Fibroblast of peridontal ligament (primary cell): ENCODE results near the gene ALK.

ENCODE experiments used
- DNase-seq: peaks from one replicate; pipeline ENCODE4 v3.0.0-alpha.2; 2010; ENCODE audit errors: extremely low read depth

The ALK gene

DNA sequence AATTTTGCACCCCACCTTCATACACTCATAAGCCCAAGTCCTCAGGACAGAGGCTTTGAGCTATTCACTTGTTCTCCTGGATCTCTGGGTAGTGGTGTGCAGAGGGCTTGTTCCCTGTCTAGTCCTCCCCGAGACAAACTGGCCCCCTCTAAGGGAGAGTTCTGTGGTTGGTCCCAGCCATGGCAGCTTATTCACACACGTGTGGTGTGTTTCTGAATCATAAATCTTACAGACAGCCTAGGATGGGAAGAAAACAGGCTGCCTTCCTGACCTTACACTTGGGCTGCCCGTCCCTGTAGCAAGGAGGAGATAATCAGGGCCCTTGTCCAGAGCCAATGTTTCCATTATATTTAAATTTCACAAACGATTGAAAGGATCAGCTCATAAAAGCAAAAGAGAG is 551.2 kb downstream of the ALK start:
- DNase-seq = no peak

DNA sequence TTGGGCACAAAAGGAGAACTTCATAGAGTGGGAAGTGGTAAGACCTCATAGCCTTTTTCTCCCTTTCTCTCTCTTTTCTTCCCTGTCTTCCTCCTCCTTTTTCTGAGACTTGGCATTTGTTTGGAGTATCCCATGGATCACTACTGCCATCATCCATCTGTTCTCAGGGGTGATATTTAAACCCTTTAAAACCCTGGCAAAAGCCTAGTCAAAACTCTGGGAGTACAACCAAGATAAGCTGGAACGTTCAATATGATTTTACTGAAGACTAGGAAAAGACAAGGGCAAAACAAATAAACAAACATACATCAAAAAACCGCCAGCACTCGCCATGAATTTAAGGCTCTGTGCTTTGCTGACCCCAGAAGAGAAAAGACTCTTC is 552.7 kb downstream of the ALK start:
- no peak for DNase-seq

DNA sequence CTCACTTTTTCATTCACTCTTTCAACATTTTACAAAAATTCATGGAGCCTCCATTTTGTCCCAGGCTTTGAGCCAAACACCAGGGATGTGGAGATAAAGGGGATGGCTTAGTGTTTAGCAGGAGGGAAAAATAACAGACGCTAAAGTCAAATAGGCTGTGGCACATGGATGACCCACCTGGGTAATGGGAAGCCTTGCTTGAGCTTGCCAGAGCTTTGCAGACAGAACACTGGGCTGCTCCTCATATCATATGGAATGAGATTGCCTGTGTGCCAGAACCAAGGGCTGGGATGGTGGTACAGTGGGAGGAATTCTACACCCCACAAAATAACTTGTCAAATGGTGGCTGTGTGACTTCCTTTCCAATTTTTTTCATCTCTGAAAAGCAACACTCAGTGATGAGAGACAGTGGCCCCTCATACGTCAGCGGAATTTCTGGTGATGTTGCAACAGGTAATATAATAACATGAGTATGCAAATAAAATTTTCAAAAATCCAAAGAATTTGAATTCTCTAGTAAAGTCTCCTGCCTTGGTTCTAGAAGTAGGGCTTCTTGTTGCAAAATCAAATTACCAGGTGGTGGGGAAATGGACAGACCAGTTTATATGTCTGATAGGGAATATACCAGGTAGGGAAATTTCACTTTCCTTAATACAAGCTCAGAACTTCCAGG is 553.3 kb downstream of the ALK start:
- DNase-seq = no peak

DNA sequence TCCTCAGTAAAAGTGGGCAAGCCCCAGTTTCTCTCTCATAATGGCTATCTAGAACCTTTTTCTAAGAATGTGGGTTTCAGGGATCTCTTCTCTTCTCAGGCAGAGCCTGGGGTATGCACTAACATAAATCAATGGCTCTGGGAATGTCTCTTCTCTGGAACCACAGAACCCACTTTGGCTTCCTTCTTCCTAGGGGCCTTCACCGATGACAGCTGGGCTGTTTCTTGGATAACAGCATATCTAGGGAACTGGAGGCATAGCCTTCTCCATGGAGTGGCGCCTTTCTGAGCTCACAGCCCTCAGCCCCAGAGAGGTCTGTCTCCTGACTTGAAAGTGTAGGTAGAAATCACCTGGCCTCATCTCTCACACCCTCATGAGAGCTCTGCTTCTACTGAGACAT is 558.3 kb downstream of the ALK start:
- DNase-seq = no peak

DNA sequence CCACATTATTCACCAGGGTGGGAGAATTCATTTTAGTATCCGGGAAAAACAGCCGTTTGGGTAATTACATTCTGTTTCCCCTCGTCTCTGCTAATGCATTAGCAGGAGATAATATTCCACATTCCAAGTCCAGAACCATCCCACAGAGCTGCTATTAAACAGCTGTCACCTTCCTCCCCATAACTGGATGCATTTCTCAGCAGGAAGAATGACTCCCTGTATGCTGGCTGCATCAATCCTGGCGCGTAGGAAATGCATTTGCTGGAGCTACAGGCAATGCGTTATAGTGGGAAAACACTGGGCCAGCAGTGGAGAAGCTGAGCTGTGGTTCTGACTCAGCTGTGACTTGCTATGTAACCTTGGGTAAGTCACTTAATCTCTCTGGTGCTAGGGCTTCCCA is 560.2 kb downstream of the ALK start:
- no peak for DNase-seq

DNA sequence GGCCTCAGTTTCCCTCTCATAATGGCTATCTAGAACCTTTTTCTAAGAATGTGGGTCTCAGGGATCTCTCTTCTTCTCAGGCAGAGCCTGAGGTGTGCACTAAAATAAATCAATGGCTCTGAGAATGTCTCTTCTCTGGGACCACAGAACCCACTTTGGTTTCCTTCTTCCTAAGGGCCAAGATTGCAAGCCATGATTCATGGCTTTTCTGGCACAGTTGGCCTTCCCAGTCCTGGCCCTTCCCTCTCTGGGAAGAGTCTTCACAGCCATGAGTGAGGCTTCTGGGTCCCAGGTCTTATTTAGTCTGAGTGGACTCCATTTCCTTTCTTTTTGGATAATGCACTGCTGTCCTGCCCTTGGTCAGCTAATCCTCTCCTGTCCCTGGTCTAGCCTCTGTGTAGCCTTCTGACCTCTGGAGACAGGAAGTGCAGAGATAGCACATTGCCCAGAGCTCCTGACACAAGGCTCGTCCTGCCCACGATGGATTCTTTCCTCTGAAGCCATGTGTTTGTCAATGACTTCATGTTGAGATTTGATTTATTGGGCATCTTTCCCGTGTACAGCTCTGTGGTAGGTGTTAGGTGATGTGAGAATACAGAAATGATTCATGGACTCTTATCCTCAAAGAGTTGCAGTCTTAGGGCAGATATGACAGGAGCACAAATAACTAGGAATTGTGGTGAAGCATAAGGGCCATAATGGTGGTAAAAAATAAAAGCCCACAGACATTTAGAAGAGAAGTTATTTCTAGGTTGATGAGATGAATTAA is 561.2 kb downstream of the ALK start:
- DNase-seq = no peak

DNA sequence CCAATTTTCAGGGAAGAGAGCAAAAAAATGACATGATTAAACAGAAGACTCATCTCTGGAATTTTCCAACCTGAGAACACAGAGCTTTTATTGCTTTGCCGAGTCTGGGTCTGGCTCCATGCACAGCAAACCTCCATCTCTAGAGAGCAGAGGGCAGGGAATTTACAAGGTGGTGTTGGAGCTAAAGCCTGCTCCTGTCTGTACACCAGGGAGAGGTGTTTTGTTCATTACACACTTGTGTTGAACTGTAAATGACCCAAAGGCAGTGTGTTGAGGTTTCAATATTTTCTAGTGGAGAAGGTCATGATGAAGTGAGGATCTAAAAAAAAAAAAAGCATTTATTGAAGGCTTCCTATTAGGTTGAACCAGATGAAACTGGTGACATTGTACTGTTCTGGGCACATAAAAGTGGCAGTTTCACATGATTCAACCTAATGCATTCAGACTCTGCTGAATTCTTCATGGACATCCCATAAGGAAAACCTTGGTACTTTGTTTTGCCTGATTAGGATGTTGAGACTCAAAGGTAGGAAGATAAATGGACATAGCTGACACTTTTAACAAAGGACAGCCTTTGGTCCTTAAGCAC is 567.9 kb downstream of the ALK start:
- DNase-seq = no peak

DNA sequence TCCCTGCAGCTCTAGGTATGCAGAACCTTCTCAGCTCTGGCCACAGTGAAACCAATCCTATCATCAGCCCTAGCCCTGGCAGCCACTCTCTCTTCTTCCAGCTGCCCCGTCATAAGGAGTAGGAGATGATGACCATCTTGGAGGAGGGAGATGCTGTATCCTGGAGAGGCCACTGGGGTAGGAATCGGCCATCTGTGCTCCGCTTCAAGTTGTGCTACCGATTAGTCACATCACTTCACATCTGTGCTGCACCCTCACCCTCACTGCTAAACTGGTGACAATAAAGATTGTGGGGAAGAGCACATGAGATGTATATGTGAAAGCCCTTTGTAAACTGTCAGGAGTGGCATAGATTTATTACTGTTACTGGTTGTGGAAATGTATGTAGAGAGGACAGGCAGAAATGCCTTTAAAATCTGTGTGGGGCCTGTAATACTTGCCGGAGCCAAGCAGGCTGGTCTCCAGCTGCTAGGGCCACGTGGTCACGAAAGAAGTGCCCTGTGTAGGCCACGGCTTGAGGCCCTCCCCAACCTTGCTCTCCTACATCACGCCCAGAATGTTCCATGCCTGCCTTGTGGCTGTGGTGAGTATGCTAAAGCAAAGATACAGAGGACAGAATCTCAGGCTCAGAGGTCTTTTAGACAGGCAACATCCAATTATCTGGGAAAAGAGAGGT is 569.3 kb downstream of the ALK start:
- DNase-seq = no peak

DNA sequence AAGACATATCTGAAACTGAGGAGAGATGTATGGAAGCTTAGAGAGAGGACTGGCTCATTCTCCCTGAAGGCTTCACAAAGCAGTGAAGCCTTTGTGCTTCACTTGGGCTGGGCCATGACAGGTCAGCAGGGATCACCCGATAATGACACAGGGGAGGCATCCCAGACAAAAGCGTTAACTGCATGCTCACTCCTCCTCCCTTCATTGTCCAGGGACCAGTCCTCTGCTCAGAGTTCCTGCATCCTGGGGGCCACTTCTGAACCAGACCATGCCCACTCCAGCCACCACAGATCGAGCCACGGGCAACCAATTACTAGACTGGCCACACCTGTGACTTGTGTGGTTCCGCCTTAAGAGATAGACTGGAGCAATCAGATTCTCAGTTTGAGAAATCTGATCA is 570.1 kb downstream of the ALK start:
- DNase-seq = no peak

DNA sequence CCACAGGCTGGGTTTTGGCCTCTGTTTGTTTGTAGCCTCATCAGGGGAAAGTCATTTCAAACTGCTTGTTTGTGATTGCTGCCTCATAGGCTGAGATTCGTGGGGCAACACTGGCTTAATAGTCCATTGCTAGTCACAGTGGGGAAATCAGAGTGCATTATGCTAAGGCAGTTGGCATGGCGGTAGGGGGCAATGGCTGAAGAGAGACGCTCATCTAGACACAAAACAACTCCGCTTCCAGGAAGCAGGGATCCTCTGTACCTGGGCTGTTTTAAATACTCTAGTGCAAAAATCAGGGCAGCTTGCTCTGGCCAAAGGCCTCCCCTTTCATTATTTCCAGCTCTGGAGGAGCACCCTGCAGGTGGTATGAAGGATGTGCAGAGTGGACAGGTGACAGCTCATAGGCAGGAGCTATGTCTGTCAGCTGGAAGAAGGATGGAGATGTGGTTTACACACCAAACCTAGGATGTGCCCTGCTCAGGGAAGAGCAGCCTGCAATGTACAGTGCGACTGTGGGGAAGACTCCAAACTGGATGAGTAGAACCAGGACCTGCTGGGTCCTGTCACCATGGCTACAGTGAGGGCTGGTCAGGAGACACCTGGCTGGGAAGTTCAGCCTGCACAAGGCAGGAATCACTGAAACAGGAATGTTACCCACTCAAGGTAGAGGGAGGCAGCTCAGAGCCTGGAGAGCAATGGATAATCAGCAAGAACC is 571.9 kb downstream of the ALK start:
- DNase-seq = no peak

DNA sequence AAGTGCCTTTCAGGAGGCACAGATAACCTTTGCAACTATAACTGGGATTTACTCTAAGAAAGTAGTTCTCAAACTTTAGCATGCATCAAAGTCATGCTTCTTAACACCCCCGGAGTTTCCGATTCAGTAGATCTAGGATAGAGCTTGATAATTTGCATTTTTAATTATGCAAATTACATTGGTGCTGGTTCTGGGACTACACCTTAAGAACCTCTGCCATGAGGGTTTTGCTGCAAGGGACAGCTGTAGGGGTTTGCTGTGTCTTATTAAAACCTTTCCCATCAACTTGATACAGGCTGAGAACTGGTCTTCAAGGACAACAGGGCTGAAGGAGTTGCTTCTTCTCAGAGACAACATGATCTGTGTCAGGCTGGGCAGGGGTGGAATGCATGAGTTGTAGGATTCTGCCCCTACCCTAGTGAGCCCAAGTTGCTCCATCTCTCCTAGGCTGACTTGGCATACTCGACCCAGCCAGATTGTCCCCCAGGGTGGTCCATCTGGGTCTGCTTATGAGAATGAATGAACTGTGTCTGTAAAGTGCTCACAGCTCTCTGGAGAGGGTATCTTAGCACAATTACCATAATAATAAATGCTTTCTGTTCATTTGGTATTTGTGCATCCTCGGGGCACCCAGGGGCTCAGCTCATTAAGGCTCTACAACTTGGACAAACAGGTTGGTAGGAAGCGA is 573.5 kb downstream of the ALK start:
- DNase-seq = no peak

DNA sequence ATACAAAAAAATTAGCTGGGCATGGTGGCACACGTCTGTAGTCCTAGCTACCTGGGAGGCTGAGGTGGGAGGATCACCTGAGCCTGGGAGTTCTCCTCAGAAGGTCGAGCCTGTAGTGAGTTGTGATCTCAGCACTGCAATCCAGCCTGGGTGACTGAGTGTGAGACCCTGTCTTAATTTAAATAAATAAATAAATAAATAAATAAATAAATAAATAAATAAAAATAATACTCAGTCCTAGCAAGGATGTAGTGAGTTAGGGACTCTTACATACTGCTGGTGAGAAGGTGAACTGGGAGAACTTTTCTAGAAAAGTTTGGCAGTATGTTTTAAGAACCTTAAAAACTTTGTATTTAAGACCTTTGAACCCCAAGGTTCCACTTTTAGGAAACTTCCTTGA is 576.1 kb downstream of the ALK start:
- no peak for DNase-seq

DNA sequence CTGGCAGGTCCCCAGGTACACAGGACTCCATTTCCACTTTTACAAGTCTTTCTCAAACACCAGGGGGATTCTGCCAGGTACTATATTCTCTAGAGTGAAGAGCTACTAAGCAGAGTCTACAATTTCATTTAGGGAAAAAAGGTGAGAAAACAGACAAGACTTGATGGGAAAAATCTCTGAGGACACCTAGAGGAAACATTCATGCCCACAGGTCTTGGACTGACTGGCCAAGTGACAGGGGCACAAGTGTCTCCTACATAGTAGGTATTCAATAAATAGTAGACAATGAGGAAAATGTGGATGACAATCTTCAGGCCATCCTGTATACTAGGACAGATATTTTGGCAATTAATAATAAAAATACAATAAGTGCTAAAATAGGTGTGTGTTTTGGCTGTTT is 577.6 kb downstream of the ALK start:
- no peak for DNase-seq

DNA sequence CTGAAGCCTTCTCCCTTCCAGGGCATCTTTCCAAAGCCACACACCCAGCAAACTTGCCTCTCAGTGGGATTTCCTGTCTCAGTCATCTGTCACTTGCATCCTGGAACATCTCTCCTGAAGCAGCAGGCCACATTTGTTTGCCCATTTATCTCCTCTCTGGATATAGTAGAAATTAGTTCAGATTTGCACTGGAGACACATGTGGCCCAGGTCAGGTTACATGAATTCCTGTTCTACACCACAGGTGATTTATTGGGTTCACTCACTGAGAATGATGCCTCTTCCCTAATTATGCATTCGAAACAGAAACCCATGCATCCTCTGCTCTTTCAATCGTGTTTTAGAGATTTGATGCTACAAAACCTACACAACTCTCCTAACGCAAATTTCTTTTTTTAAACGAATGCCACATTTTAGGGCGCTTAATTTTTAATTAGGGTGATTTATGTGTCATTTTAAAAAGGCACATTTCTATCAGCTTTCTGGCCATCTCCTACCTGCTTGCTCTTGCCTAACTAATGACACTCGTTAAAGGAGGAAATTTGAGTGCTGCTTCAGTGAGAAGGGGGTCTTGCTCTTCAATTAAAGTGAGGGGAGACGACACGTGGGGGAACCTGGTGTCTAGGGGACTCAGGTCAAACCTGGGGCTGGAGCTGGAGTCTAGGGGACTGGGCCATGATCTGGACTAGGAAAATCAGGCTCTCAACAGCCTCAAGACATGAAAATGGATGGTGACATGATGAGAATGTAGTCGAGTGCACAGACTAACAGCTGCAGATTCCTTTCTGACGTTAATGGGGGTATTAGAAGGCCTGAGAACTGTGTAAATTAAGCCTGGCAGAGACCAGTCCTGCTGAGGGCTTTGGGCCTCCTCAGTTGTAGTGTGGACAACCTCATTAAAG is 584.8 kb downstream of the ALK start:
- no peak for DNase-seq

DNA sequence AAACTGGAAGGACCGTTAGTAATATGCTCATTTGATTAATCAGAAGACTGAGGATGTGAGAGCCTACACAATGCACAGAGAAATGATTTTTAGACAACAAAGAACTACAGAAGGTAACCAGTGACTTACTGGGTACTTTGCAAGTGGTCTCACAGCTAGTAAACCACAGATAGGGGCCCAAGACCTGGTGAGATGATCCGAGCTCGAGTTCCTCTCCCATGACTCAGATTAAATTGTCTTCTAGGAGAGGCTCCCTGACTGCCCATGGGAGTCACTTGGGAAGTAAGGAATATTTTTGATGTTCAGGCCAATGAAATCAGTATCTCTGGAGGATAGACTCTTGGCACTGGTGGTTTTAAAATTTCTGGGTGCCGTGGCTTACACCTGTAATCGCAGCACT is 586.0 kb downstream of the ALK start:
- DNase-seq = no peak

DNA sequence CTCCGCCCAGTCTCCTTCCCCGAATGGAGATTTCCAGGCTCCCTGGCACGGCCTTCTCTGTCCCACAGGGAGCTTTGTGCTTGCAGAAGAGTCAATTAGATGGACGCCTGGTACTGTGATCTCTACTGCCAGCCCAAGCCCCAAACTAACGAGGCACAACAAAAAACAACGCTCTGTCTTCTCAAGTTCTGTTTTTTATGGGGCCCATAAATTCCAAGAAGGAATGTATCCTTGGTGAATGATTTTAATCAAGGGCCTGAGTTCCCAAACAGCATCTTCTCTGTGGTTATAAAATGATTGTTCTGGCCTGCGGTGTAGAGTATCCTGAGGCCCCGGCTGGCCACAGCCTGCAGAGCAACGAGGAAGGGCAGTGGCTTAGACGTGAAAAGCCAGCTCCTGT is 586.7 kb downstream of the ALK start:
- DNase-seq = no peak

DNA sequence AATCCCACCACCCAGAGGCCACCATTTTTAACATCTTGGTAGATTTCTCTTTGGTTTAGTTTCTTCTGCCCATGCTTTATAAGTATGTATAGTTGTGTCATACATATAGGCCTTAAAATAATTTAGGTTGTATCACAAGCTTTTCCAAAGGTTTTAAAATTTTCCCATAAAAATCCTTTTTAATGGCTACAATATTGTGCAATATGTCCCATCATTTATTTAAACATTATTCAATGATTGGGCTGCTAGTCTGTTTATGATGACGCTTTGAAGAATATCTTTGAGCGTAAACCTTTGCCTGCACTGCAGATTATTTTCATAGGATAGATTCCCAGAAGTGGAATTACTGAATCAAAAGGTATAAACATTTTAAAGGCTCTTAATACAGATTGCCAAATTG is 588.8 kb downstream of the ALK start:
- DNase-seq = no peak

DNA sequence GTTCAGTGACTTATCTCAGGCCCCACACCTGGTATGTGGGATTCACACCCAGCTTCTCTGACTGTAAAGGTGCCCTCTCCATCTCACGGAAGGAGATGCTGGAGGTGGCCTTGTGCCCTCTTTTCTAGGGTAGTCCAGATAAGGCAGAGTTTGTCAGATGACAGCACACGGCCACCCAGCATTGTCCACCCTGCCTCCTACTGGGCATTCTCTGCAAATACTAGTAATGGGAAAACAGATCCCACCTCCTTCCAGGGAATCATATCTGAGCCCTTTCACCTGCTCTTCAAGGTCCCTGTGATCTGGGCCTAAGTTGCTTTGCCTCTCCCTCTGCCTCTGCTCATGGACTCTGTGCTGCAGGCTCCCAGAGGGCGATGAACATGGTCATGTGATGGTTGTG is 591.5 kb downstream of the ALK start:
- no peak for DNase-seq

DNA sequence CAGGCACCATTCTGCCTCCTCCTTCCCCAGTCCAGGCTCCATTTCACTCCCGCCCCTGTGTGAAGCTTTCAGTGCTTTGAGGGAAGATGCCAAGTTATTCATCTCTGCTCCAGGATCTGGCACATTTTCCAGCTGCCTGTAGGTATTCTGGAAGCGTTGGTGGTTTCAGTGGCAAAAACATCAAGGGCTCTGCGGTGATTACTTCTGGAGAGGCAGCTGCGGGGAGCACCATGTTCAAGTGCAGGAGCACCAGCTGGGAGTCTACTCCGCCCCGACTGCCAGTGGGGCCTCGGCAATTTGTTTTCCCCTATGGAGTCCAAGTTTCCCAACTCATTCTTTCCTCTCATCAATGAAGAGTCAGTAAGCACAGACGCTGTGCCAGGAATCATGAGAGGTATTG is 594.5 kb downstream of the ALK start:
- DNase-seq = no peak

DNA sequence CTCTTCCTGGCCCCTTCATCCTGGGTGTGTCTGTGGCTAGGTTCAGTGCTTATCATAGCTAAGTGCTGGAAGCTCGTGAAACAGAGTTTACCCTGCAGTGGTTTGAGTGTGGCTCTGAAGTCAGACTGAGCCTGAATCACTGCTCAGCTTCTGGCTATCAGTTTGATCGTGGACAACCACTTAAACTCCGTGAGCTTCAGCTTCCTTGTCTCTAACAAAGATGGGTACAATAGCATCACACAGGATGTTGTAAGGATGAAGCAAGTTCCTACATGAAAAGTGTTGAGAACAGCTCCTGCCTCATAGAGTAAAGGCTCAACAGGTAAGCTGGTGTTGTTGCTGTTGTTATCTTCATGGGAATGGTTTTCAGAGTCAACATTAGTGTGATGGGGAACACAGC is 595.8 kb downstream of the ALK start:
- DNase-seq = no peak

DNA sequence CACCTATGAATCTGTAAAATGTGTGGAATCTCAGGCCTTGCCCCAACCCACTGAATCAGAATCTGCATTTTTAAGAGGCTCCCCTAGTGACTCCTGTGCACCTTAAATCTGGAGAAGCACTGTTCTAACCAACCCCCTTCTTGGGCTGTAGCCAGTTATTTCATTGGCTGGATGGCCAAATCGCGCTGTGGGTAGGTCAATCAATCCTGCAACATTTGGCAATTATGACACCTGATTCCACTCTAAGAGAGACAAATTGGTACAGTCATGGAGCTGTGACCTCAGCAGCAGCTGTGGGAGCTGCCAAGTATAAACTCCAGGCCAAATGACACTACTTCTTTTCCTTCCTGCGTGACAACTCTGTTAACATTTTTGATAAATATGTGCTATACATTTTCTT is 597.4 kb downstream of the ALK start:
- no peak for DNase-seq
